GM12878 (cell line): ENCODE results near the gene MCAT. TPM values are rescaled to one million over a fixed set of nuclear protein-coding genes. Genes with fewer than 3 reads are reported as not detected.

Experiments
- ATAC-seq: fragments of 200-7000 bp; cut with Tn5 transposase; 3 replicates; pipeline ENCODE4 v1.9.1; 2020; ENCODE audit warnings: mild to moderate bottlenecking, moderate library complexity
- BruUV-seq: library from RNA; stranded (reverse); fragments of 400-500 nt; replicated peaks from 2 replicates; lab custom pipeline; 2021; lab: Mats Ljungman, UMichigan
- CTCF ChIA-PET: fragments of 300-600 bp; sonication (Branson Sonifier 250); formaldehyde crosslinking; extraction: SDS; loops from one replicate; lab custom pipeline; 2021; ENCODE audit warnings: inconsistent platforms; lab: Yijun Ruan, JAX
- POLR2A ChIA-PET: fragments of 350-600 bp; formaldehyde crosslinking; extraction: SDS; loops from one replicate; lab custom pipeline; 2021; ENCODE audit warnings: inconsistent platforms; lab: Charles Lee
- RAD21 ChIA-PET: fragments of 300-600 bp; sonication (Branson Sonifier 250); formaldehyde crosslinking; loops from one replicate; lab custom pipeline; 2023; ENCODE audit warnings: antibody characterized with exemption; ENCODE audit not compliant: unreplicated experiment; lab: Charles Lee
- SMC1A ChIA-PET: fragments of 300-600 bp; sonication (Branson Sonifier 250); formaldehyde crosslinking; loops from one replicate; lab custom pipeline; 2023; ENCODE audit not compliant: unreplicated experiment, uncharacterized antibody; lab: Charles Lee
- DNase-seq: peaks from one replicate; pipeline ENCODE4 v3.0.0-alpha.2; 2011; ENCODE audit warnings: low read depth, low spot score
- FAIRE-seq: peaks from 3 replicates; lab custom pipeline; 2011; peaks lifted over from hg19 to GRCh38; lab: Jason Lieb, UNC
- H2AFZ ChIP-seq: 2 replicates; pipeline ENCODE4 v1.6.0; 2011; ENCODE audit warnings: low read depth, low read length, control low read depth; ENCODE audit not compliant: control insufficient read depth
- H3K27ac ChIP-seq: 2 replicates; pipeline ENCODE4 v1.5.1; 2011; ENCODE audit warnings: control low read depth; ENCODE audit not compliant: control insufficient read depth, insufficient read depth
- H3K27me3 ChIP-seq, 2 experiments: replicated peaks in 1 of 2; 2 replicates each; pipeline versions ENCODE4 v1.6.0 to v1.6.1; 2011; ENCODE audit warnings: low read length in 1 of 2; ENCODE audit not compliant: control insufficient read depth in 2 of 2, insufficient read depth in 2 of 2
- H3K36me3 ChIP-seq, 2 experiments: 2 replicates each; pipeline ENCODE4 v1.5.1; 2011; ENCODE audit warnings: low read length in 1 of 2; ENCODE audit not compliant: control insufficient read depth in 2 of 2, insufficient read depth in 2 of 2
- H3K4me1 ChIP-seq: 2 replicates; pipeline ENCODE4 v1.6.1; 2011; ENCODE audit warnings: mild to moderate bottlenecking, low read length, moderate library complexity, mixed read lengths; ENCODE audit not compliant: control insufficient read depth, insufficient read depth
- H3K4me2 ChIP-seq: 2 replicates; pipeline ENCODE4 v1.6.0; 2011; ENCODE audit warnings: control low read depth; ENCODE audit not compliant: control insufficient read depth, insufficient read depth
- H3K4me3 ChIP-seq: fragments of 200-600 bp; sonication (generic); 2 replicates; pipeline ENCODE4 v1.5.1; 2016
- H3K79me2 ChIP-seq: 2 replicates; pipeline ENCODE4 v1.6.0; 2011; ENCODE audit warnings: low read length; ENCODE audit not compliant: control insufficient read depth, insufficient read depth
- H3K9ac ChIP-seq: 2 replicates; pipeline ENCODE4 v1.8.0; 2011; ENCODE audit warnings: low read length, control low read depth, mixed read lengths; ENCODE audit not compliant: control insufficient read depth, insufficient read depth
- H3K9me3 ChIP-seq: replicated peaks from 3 replicates; pipeline ENCODE4 v1.5.1; 2011; ENCODE audit warnings: mild to moderate bottlenecking, low read length; ENCODE audit not compliant: control insufficient read depth, insufficient read depth
- H4K20me1 ChIP-seq: 2 replicates; pipeline ENCODE4 v1.6.0; 2011; ENCODE audit not compliant: control insufficient read depth, insufficient read depth
- BRCA1 ChIP-seq: IDR thresholded peaks from 2 replicates; pipeline ENCODE4 v1.6.1; 2011; ENCODE audit warnings: low read depth, low read length, improper control_type of control experiment
- CBFB ChIP-seq: IDR thresholded peaks from 2 replicates; pipeline ENCODE4 v1.6.1; 2016; ENCODE audit warnings: antibody characterized with exemption, low read depth
- CBX5 ChIP-seq: sonication (generic); IDR thresholded peaks from 2 replicates; pipeline ENCODE4 v1.6.1; 2016; ENCODE audit warnings: low read depth, moderate library complexity, mild to moderate bottlenecking, inconsistent platforms
- CHD4 ChIP-seq: fragments of 200-600 bp; sonication (generic); IDR thresholded peaks from 2 replicates; pipeline ENCODE4 v1.6.1; 2016; ENCODE audit warnings: mild to moderate bottlenecking
- FOS ChIP-seq: IDR thresholded peaks from 3 replicates; pipeline ENCODE4 v1.6.1; 2011; ENCODE audit warnings: borderline replicate concordance; ENCODE audit not compliant: insufficient read length; ENCODE audit errors: extremely low read depth
- MLLT1 ChIP-seq: fragments of 450-650 bp; IDR thresholded peaks from 2 replicates; pipeline ENCODE4 v1.6.1; 2016; ENCODE audit warnings: mild to moderate bottlenecking
- PBX3 ChIP-seq: IDR thresholded peaks from 2 replicates; pipeline ENCODE4 v1.6.1; 2011; ENCODE audit warnings: mild to moderate bottlenecking, low read depth, low read length, moderate library complexity; ENCODE audit not compliant: insufficient replicate concordance
- SUZ12 ChIP-seq: fragments of 200-600 bp; sonication (generic); IDR thresholded peaks from one replicate; pipeline ENCODE4 v1.6.1; 2018; ENCODE audit warnings: antibody characterized with exemption, mild to moderate bottlenecking; ENCODE audit not compliant: unreplicated experiment
- TBL1XR1 ChIP-seq: IDR thresholded peaks from 2 replicates; pipeline ENCODE4 v1.6.1; 2012; ENCODE audit warnings: low read depth, low read length, improper control_type of control experiment
- ZBTB40 ChIP-seq: fragments of 450-650 bp; IDR thresholded peaks from 2 replicates; pipeline ENCODE4 v1.6.1; 2016; ENCODE audit warnings: mild to moderate bottlenecking, moderate library complexity, borderline replicate concordance
- WGBS: methylation state at CpG from one replicate; pipeline ENCODE4 v1.1.6; 2016; ENCODE audit warnings: low lambda C conversion rate; ENCODE audit not compliant: insufficient replicate concordance, insufficient coverage; ENCODE audit errors: missing lambda C conversion rate; 5-methylcytosine and 5-hydroxymethylcytosine counted together
- in situ Hi-C: fragments of 300-500 bp; cut with MboI; formaldehyde crosslinking; loops from 9 replicates; pipeline ENCODE4 v1.14.3; 2018; ENCODE audit warnings: mixed read lengths
- intact Hi-C: fragments of 100-400 bp; cut with micrococcal nuclease; formaldehyde crosslinking; loops from one replicate; pipeline ENCODE4 v1.14.2; 2022; ENCODE audit not compliant: unreplicated experiment
- polyA plus RNA-seq, 11 experiments: library from polyadenylated mRNA; depleted of rRNA in 4 of 11; unstranded in 6 of 11; stranded (reverse) in 5 of 11; fragments of >200 nt; fragmentation: Nextera tagmentation in 4 of 11; fragmentation: Illumina TruSeq in 1 of 11; extraction: Ambion mirVana in 4 of 11; extraction: Trizol in 1 of 11; gene quantifications; 1 replicate in 1 of 11; 2 replicates in 10 of 11; pipeline versions ENCODE4 v1.2.1 to v1.2.3, GENCODE V29; 2011 to 2016; ENCODE audit warnings: inconsistent platforms in 2 of 11, missing spikeins in 2 of 11, low read depth in 1 of 11
- total RNA-seq, 4 experiments: library from RNA; depleted of rRNA in 3 of 4; stranded (reverse); fragments of >200 nt in 3 of 4; fragmentation: Illumina TruSeq in 1 of 4; extraction: Trizol in 1 of 4; gene quantifications; 2 replicates each; pipeline versions ENCODE4 v1.2.1 to v1.2.3, GENCODE V29; 2013 to 2021

MCAT gene
- total and polyA plus RNA-seq, 10 of the 15 experiments (the other 5 are each of a cell fraction or from before 2014, with no cell fraction given), result 3.6 to 29.1 (median 19.3) TPM

GRCh38 chr22:43166132-43166930 is 23.1 kb upstream of the MCAT start (continued):
- TF ChIP-seq PBX3, result no peak
- TF ChIP-seq ZBTB40, result no peak
- TF ChIP-seq FOS, result no peak

GRCh38 chr22:43164636-43165035 is 21.4 kb upstream of the MCAT start:
- intact Hi-C loops (no loop called here), in situ Hi-C loops (no loop called here)
- Histone ChIP-seq H3K4me1 (no peaks in the 10 kb centered on the region; the same call in 1 of the 2 replicates), H4K20me1 (no peaks in the 10 kb centered on the region), H2AFZ (no peak overlapping the region), H3K27ac (no peak overlapping the region)
- DNase-seq, result no peak
- RAD21 ChIA-PET, result no interaction called here
- SMC1A ChIA-PET, result no interaction called here
- FAIRE-seq, result no peak
- no peak for TF ChIP-seq SUZ12
- no peak for TF ChIP-seq BRCA1
- no peak for TF ChIP-seq MLLT1
- TF ChIP-seq ZBTB40, result no peak
- TF ChIP-seq CHD4, result no peak
- TF ChIP-seq CBX5, result no peak
- TF ChIP-seq CBFB, result no peak
- TF ChIP-seq TBL1XR1, result no peak
- TF ChIP-seq, all 136 proteins: peak for 0
- Histone ChIP-seq H3K4me3 (no peak overlapping the region), H3K9ac (no peak overlapping the region), H3K4me2 (no peak overlapping the region), H3K36me3 (no peaks in the 10 kb centered on the region; a peak in 3 of 4 replicates), H3K27me3 (no peaks in the 10 kb centered on the region), H3K9me3 (no peaks in the 10 kb centered on the region), H3K79me2 (no peaks in the 10 kb centered on the region)
- WGBS, result 41% methylated on average over 16 of the region's 16 CpGs
- POLR2A ChIA-PET, result no interaction called here
- CTCF ChIA-PET, result no interaction called here
- no peak for ATAC-seq
- no TSS peak for BruUV-seq
